GM19240 (cell line): ENCODE data around the gene NUP98.
A peak's percentile ranks its signal among the peaks of the same experiment; 100 is the strongest.

Experiments used
- DNase-seq: peaks from one replicate; pipeline ENCODE4 v3.0.0; 2011; ENCODE audit warnings: low spot score; ENCODE audit not compliant: insufficient read length

The NUP98 gene

GRCh38 chr11:3797329-3798090 lies at the start of gene NUP98:
Gene NUP98 (minus strand): TSS chr11:3797554. CDS start chr11:3782117, 15,437 bp downstream.
- peak; percentile 95 for DNase-seq

GRCh38 chr11:3845670-3846069 lies 48.3 kb upstream of the NUP98 start:
- DNase-seq, result no peak

- no peak for DNase-seq
Measured at GRCh38 chr11:3845246-3845645, 47.9 kb upstream of the NUP98 start.

GRCh38 chr11:3843326-3843725 lies 46.0 kb upstream of the NUP98 start:
- no peak for DNase-seq

- DNase-seq, result no peak
Measured at GRCh38 chr11:3841426-3842350, 44.3 kb upstream of the NUP98 start.

- DNase-seq, result no peak
Measured at GRCh38 chr11:3840870-3841425, 43.6 kb upstream of the NUP98 start, which contains the start of gene RHOG. Gene RHOG (minus strand): TSS chr11:3840959. CDS start chr11:3828138, 12,821 bp downstream.

GRCh38 chr11:3840004-3840869 lies 42.9 kb upstream of the NUP98 start:
- no peak for DNase-seq

- no peak for DNase-seq
Measured at GRCh38 chr11:3838504-3838903, 41.1 kb upstream of the NUP98 start.

- DNase-seq, result no peak
Measured at GRCh38 chr11:3837793-3838192, 40.4 kb upstream of the NUP98 start.

GRCh38 chr11:3836903-3837302 lies 39.5 kb upstream of the NUP98 start:
- DNase-seq, result no peak

- no peak for DNase-seq
Measured at GRCh38 chr11:3835751-3836150, 38.4 kb upstream of the NUP98 start.

GRCh38 chr11:3834664-3835461 lies 37.5 kb upstream of the NUP98 start:
- DNase-seq, result no peak

GRCh38 chr11:3834349-3834663 lies 37.0 kb upstream of the NUP98 start:
- no peak for DNase-seq

- no peak for DNase-seq
Measured at GRCh38 chr11:3833449-3833848, 36.1 kb upstream of the NUP98 start.

GRCh38 chr11:3832816-3833215 lies 35.5 kb upstream of the NUP98 start:
- no peak for DNase-seq

- no peak for DNase-seq
Measured at GRCh38 chr11:3831378-3832239, 34.3 kb upstream of the NUP98 start.

GRCh38 chr11:3830730-3831129 lies 33.4 kb upstream of the NUP98 start:
- no peak for DNase-seq

- no peak for DNase-seq
Measured at GRCh38 chr11:3830088-3830487, 32.7 kb upstream of the NUP98 start.

GRCh38 chr11:3827434-3828186 lies 30.3 kb upstream of the NUP98 start:
- DNase-seq, result no peak
